IPS DF 6.9 (cell line): ENCODE results near the gene KPNB1.

Experiments
- DNase-seq: peaks from one replicate; pipeline ENCODE4 v3.0.0-alpha.2; 2013; ENCODE audit warnings: low read depth, low spot score
- H3K27ac ChIP-seq: one replicate; pipeline ENCODE4 v1.5.1; 2013; ENCODE audit warnings: low read length, control low read depth
- H3K27me3 ChIP-seq: 2 replicates; pipeline ENCODE4 v1.6.1; 2013; ENCODE audit warnings: mild to moderate bottlenecking, low read length; ENCODE audit not compliant: control insufficient read depth, insufficient read depth
- H3K36me3 ChIP-seq: 2 replicates; pipeline ENCODE4 v1.6.1; 2013; ENCODE audit warnings: low read length; ENCODE audit not compliant: control insufficient read depth, insufficient read depth
- H3K4me1 ChIP-seq: 2 replicates; pipeline ENCODE4 v1.6.1; 2013; ENCODE audit warnings: low read length; ENCODE audit not compliant: control insufficient read depth, insufficient read depth
- H3K4me3 ChIP-seq: 2 replicates; pipeline ENCODE4 v1.5.1; 2013; ENCODE audit warnings: mild to moderate bottlenecking, low read length
- H3K9me3 ChIP-seq: 2 replicates; pipeline ENCODE4 v1.6.1; 2013; ENCODE audit warnings: low read length, inconsistent platforms; ENCODE audit not compliant: control insufficient read depth, insufficient read depth
- WGBS: extraction: QIAGEN DNeasy Blood & Tissue Kit; methylation state at CpG from one replicate; pipeline ENCODE4 v1.1.7; 2013; ENCODE audit warnings: mixed read lengths, missing lambda C conversion rate; ENCODE audit not compliant: insufficient read length, insufficient coverage; 5-methylcytosine and 5-hydroxymethylcytosine counted together

Gene KPNB1

DNA sequence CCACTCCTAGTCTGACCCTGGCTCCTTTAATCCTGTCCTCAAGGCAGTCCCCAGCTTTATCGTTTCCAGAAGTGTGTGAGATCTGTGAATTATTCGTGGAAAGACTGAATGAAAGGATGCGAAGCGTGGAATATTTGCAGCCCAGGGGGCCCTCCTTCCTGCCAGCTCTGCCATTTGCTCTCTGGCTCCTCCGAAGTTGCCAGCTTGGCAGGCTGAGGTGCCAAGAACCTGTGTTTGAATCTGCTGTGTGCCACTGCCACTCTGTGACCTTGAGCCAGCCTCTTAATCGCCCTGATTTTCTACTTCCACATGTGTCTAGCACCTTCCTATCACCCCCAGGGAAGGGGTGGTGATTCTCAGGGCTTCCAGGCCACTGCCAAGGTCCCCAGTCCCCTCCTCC lies 55.0 kb downstream of the KPNB1 start:
- no peak for DNase-seq
- no CpG with 5 or more reads among the region's 6 CpGs for WGBS
- Histone ChIP-seq H3K36me3 (no peaks in the 10 kb centered on the region; the same call in 1 of the 2 replicates), H3K27me3 (no peaks in the 10 kb centered on the region), H3K9me3 (no peaks in the 10 kb centered on the region), H3K4me3 (no peak overlapping the region), H3K4me1 (no peaks in the 10 kb centered on the region), H3K27ac (no peak overlapping the region)

DNA sequence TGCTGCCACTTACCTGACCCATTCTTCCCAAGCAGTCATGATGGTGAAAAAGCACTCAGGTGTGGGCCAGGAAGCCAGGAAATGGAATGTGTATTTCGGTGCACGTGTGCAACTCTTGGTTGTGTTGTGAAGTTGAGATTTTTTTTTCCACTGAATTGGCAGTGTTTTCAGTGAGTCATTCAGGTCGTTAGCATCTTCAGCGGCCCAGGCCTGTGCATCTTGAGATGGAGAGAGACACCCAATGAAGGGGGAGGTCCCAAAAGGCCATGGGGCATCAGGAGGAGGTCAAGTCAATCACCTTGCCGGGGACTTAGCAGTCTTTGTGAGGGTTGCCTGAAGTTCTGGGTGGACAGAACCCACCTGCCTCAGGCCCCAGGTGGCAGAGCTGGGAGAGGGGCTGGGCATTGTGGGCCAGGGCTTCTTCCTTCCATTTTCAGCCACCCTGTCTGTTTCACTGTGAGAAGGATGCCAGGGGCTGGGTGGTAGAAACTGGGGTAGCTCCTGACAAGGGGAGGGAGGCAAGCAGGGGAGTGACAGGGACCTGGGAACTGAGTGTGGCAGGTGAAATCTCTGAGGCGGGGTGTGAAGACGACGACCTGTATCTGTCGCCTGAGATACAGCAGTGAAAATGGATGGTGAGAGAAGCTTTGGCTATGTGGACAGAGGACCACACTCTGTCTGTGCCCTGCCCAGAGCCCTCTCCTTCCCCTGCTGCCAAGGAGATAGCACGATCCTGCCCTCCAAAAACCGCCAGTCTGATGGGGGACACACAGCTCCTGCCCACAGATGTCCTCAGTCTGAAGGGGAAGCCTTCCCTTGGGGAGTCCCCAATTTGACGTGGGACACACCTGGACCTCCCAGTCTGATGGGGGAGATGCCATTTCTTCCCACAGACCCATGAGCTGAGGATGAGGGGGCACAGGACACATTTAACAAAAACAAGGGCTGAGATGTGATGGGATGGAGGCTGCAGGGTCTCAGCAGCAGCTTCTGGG lies 56.1 kb downstream of the KPNB1 start:
- no peaks in the 10 kb centered on the region; the same call in 1 of the 2 replicates for H3K36me3 ChIP-seq
- H3K4me1 ChIP-seq: no peaks in the 10 kb centered on the region
- H3K27ac ChIP-seq: no peak overlapping the region
- WGBS: no CpG with 5 or more reads among the region's 12 CpGs
- H3K4me3 ChIP-seq: no peak overlapping the region
- no peaks in the 10 kb centered on the region for H3K27me3 ChIP-seq
- H3K9me3 ChIP-seq: no peaks in the 10 kb centered on the region
- no peak for DNase-seq

GRCh38 chr17:47707056-47707804 lies 57.5 kb downstream of the KPNB1 start:
- no peak for DNase-seq
- H3K9me3 ChIP-seq: no peaks in the 10 kb centered on the region
- H3K36me3 ChIP-seq: no peaks in the 10 kb centered on the region; the same call in 1 of the 2 replicates
- no peaks in the 10 kb centered on the region for H3K27me3 ChIP-seq
- WGBS: no CpG with 5 or more reads among the region's 4 CpGs
- H3K4me1 ChIP-seq: no peaks in the 10 kb centered on the region
- H3K4me3 ChIP-seq: no peak overlapping the region
- no peak overlapping the region for H3K27ac ChIP-seq

- Histone ChIP-seq H3K4me3 (no peak overlapping the region; the same call in 1 of the 2 replicates), H3K36me3 (no peaks in the 10 kb centered on the region; the same call in 1 of the 2 replicates), H3K27me3 (no peaks in the 10 kb centered on the region), H3K4me1 (no peaks in the 10 kb centered on the region), H3K9me3 (no peaks in the 10 kb centered on the region), H3K27ac (no peak overlapping the region)
- DNase-seq: no peak
- WGBS: no CpG with 5 or more reads among the region's 3 CpGs
These were observed 58.2 kb downstream of the KPNB1 start for GRCh38 chr17:47707884-47708283.

- peak overlapping the region; percentile 36; the same call in 1 of the 2 replicates for H3K4me3 ChIP-seq
- no peaks in the 10 kb centered on the region for H3K27me3 ChIP-seq
- H3K4me1 ChIP-seq: no peaks in the 10 kb centered on the region
- DNase-seq: no peak
- H3K27ac ChIP-seq: no peak overlapping the region
- no peaks in the 10 kb centered on the region for H3K9me3 ChIP-seq
- no CpG with 5 or more reads among the region's 31 CpGs for WGBS
- H3K36me3 ChIP-seq: no peaks in the 10 kb centered on the region; the same call in 1 of the 2 replicates
These were observed 58.7 kb downstream of the KPNB1 start for GRCh38 chr17:47708312-47708863.

GRCh38 chr17:47708864-47709541 lies 59.3 kb downstream of the KPNB1 start:
- Histone ChIP-seq H3K36me3 (no peaks in the 10 kb centered on the region; the same call in 1 of the 2 replicates), H3K4me3 (peak overlapping the region; percentile 36), H3K4me1 (no peaks in the 10 kb centered on the region), H3K27ac (no peak overlapping the region), H3K27me3 (no peaks in the 10 kb centered on the region), H3K9me3 (no peaks in the 10 kb centered on the region)
- no CpG with 5 or more reads among the region's 89 CpGs for WGBS
- DNase-seq: no peak

- Histone ChIP-seq H3K4me1 (peaks cover 2% of the 10 kb centered on the region; the same call in 1 of the 2 replicates), H3K27ac (no peak overlapping the region), H3K27me3 (no peaks in the 10 kb centered on the region), H3K9me3 (no peaks in the 10 kb centered on the region), H3K36me3 (no peaks in the 10 kb centered on the region; the same call in 1 of the 2 replicates), H3K4me3 (no peak overlapping the region)
- WGBS: no CpG with 5 or more reads among the region's 3 CpGs
- no peak for DNase-seq
These were observed 59.9 kb downstream of the KPNB1 start for GRCh38 chr17:47709594-47709993.

DNA sequence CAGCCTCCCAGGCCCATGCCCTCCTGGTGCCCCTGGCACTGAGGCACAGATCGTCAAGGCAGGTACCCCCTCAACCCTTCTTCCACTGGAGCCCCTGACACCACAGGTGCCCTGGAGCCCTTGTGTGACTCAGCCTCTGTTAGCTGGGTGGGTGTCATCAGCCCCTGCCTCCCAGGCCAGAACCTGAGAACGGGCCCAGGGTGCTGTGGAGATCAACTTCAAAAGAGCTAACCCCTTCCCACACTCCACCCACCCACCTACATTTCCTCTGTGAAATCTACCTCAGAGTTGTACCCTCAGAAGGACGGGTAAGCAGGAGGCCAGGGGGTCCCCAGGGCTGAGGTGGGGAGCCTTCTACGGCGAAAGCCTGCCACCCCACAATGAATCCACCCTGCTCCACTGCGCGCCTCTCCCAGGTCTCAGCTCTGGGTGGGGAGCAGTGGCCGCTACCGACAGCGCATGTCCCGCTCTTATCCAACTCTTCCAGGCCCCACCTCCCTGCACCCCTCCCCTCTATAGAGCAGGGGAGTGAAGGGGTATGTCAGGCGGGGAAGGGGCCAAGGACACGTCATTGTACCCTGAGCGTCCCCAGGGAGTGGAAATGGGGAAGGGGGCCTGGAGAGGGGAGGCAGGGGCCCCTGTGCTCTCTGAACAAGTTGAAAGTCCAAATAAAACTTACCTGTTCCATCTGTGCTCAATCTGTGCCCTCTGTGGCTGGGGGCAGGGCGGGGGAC lies 61.8 kb downstream of the KPNB1 start:
- peaks cover 2% of the 10 kb centered on the region; the same call in 1 of the 2 replicates for H3K4me1 ChIP-seq
- no peak overlapping the region for H3K4me3 ChIP-seq
- no peaks in the 10 kb centered on the region for H3K9me3 ChIP-seq
- H3K36me3 ChIP-seq: no peaks in the 10 kb centered on the region; the same call in 1 of the 2 replicates
- no CpG with 5 or more reads among the region's 15 CpGs for WGBS
- no peaks in the 10 kb centered on the region for H3K27me3 ChIP-seq
- no peak overlapping the region for H3K27ac ChIP-seq
- DNase-seq: no peak

- no peak for DNase-seq
- no peak overlapping the region for H3K4me3 ChIP-seq
- WGBS: no CpG with 5 or more reads among the region's 5 CpGs
- no peaks in the 10 kb centered on the region; the same call in 1 of the 2 replicates for H3K36me3 ChIP-seq
- no peaks in the 10 kb centered on the region for H3K9me3 ChIP-seq
- no peaks in the 10 kb centered on the region for H3K27me3 ChIP-seq
- H3K4me1 ChIP-seq: peaks cover 4% of the 10 kb centered on the region; the same call in 1 of the 2 replicates
- no peak overlapping the region for H3K27ac ChIP-seq
These were observed 62.8 kb downstream of the KPNB1 start for GRCh38 chr17:47712330-47713023.
